Thyroid gland (tissue), 4 donors: Measurements from ENCODE around the gene MAPKAPK5. TPM values are rescaled to one million over a fixed set of nuclear protein-coding genes. Genes with fewer than 3 reads are reported as not detected.

Experiments
- DNase-seq, 2 donors: peaks; one replicate each; pipeline ENCODE4 v3.0.0-alpha.2; 2019
- H3K27ac ChIP-seq, 3 donors: fragments of 200-600 bp; sonication (generic); 1 replicate in 2 of 3; 2 replicates in 1 of 3; pipeline ENCODE4 v1.5.1; 2016 to 2019; ENCODE audit warnings: mild to moderate bottlenecking in 1 of 3, moderate library complexity in 1 of 3
- H3K27me3 ChIP-seq: fragments of 200-600 bp; sonication (generic); one replicate; pipeline ENCODE4 v1.5.1; 2019
- H3K36me3 ChIP-seq, 2 donors: fragments of 200-600 bp; sonication (generic); one replicate each; pipeline ENCODE4 v1.5.1; 2016 to 2019
- H3K4me1 ChIP-seq, 2 donors: fragments of 200-600 bp; sonication (generic); one replicate each; pipeline ENCODE4 v1.5.1; 2017 to 2019
- H3K4me3 ChIP-seq, 3 donors: fragments of 200-600 bp; sonication (generic); replicated peaks in 1 of 3; 1 replicate in 2 of 3; 2 replicates in 1 of 3; pipeline ENCODE4 v1.5.1; 2016; ENCODE audit warnings: mild to moderate bottlenecking in 1 of 3
- H3K9me3 ChIP-seq: fragments of 200-600 bp; sonication (generic); one replicate; pipeline ENCODE4 v1.5.1; 2017
- POLR2A ChIP-seq, 2 donors: fragments of 450-650 bp; IDR thresholded peaks; one replicate each; pipeline ENCODE4 v1.6.1; 2017; ENCODE audit warnings: antibody characterized with exemption in 2 of 2, mild to moderate bottlenecking in 2 of 2, moderate library complexity in 1 of 2
- WGBS, 2 donors: methylation state at CpG; one replicate each; pipeline ENCODE4 v1.1.5; 2017; 5-methylcytosine and 5-hydroxymethylcytosine counted together
- intact Hi-C: fragments of 100-400 bp; cut with DNase I; formaldehyde crosslinking; loops from one replicate; pipeline ENCODE4 v1.15.1; 2023
- total RNA-seq, 4 donors: library from RNA; depleted of rRNA; stranded (reverse); fragments of >200 nt; gene quantifications; one replicate each; pipeline ENCODE4 v1.2.3, GENCODE V29; 2016
- TF ChIP-seq, protein P1 (sequence below), 6 experiments: fragments of 200-600 bp in 3 of 6; fragments of 450-650 bp in 3 of 6; sonication (generic) in 3 of 6; IDR thresholded peaks; one replicate each; pipeline ENCODE4 v1.5.1; 2016 to 2019; ENCODE audit warnings: antibody characterized with exemption in 6 of 6, mild to moderate bottlenecking in 2 of 6, inconsistent platforms in 1 of 6, moderate library complexity in 1 of 6

The MAPKAPK5 gene
- total RNA-seq, 4 donors from 2014 or later = 54.3 to 81.6 (median 60.0) TPM

DNA sequence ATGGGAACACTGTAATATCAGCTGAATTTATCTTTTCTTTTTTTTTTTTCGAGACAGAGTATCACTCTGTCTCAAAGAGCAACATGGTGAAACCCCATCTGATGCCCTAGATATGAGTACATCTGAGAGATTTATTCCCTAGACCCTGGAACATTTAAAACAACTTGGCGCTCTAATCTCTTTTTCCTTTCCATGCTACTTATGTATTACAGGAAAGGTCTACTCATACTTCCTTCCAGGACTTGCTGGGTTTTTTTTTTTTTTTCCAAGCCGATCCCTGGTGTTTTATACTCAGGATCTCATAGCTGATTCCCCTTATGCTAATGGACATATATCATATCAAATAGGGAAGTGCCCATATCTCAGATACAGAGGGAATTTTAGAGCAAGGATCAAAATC lies 83.1 kb downstream of the MAPKAPK5 start:
- TF ChIP-seq, protein P1, sequence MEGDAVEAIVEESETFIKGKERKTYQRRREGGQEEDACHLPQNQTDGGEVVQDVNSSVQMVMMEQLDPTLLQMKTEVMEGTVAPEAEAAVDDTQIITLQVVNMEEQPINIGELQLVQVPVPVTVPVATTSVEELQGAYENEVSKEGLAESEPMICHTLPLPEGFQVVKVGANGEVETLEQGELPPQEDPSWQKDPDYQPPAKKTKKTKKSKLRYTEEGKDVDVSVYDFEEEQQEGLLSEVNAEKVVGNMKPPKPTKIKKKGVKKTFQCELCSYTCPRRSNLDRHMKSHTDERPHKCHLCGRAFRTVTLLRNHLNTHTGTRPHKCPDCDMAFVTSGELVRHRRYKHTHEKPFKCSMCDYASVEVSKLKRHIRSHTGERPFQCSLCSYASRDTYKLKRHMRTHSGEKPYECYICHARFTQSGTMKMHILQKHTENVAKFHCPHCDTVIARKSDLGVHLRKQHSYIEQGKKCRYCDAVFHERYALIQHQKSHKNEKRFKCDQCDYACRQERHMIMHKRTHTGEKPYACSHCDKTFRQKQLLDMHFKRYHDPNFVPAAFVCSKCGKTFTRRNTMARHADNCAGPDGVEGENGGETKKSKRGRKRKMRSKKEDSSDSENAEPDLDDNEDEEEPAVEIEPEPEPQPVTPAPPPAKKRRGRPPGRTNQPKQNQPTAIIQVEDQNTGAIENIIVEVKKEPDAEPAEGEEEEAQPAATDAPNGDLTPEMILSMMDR (IDR thresholded peaks at IDR 0.05) = no peak
- no peak for TF ChIP-seq POLR2A (IDR thresholded peaks at IDR 0.05)
- H3K36me3 ChIP-seq = no peaks in the 10 kb centered on the region
- H3K27ac ChIP-seq = no peak overlapping the region
- H3K9me3 ChIP-seq = no peaks in the 10 kb centered on the region
- WGBS, 2 donors = 84 to 89% methylated on average over 3 of the region's 3 CpGs
- intact Hi-C loops = no loop called here
- DNase-seq = no peak
- H3K4me3 ChIP-seq = no peak overlapping the region
- no peaks in the 10 kb centered on the region for H3K27me3 ChIP-seq
- H3K4me1 ChIP-seq = no peaks in the 10 kb centered on the region

DNA sequence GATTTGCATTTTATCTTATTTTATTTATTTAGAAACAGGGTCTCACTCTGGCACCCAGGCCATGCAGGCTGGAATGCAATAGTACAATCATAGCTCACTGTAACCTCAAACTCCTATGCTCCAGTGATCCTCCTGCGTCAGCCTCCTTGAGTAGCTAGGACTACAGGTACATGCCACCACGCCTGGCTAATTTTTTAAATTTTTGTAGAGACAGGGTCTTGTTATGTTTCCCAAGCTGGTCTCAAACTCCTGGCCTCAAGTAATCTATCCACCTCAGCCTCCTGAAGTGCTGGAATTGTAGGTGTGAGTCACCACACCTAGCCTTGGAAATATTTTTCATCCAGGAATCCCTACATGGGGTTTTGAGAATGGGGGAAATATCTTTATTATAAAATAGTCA lies 84.6 kb downstream of the MAPKAPK5 start:
- H3K9me3 ChIP-seq = no peaks in the 10 kb centered on the region
- no peak overlapping the region for H3K27ac ChIP-seq
- H3K27me3 ChIP-seq = no peaks in the 10 kb centered on the region
- no peak overlapping the region for H3K4me3 ChIP-seq
- H3K36me3 ChIP-seq = no peaks in the 10 kb centered on the region
- no peaks in the 10 kb centered on the region for H3K4me1 ChIP-seq
- no peak for DNase-seq
- intact Hi-C loops = no loop called here
- WGBS, 2 donors = 74 to 93% methylated on average over 2 of the region's 2 CpGs
- TF ChIP-seq POLR2A (IDR thresholded peaks at IDR 0.05) = no peak
- TF ChIP-seq, protein P1 (IDR thresholded peaks at IDR 0.05) = no peak

DNA sequence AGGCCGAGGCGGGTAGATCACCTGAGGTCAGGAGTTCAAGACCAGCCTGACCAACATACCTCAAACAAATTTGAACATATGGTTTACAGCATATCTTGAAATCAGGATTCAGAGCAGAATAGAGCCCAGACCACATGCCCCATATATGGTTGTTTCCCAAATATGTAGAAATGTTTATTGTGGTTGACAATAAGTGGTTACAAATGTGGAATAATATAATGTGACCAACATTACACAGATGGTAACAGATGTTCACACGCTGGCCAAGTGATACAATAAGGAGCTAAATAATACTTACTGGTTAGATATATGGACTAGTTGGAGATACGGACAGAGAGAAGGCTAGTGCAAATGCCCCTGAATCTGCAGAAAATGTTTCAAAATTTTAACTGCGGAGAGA lies 85.3 kb downstream of the MAPKAPK5 start:
- WGBS, 2 donors = 92 to 96% methylated on average over 5 of the region's 5 CpGs
- TF ChIP-seq, protein P1 (IDR thresholded peaks at IDR 0.05) = no peak
- no peak for TF ChIP-seq POLR2A (IDR thresholded peaks at IDR 0.05)
- H3K27me3 ChIP-seq = no peaks in the 10 kb centered on the region
- H3K9me3 ChIP-seq = no peaks in the 10 kb centered on the region
- DNase-seq = no peak
- H3K4me3 ChIP-seq = no peak overlapping the region
- H3K4me1 ChIP-seq = no peaks in the 10 kb centered on the region
- H3K36me3 ChIP-seq = no peaks in the 10 kb centered on the region
- intact Hi-C loops = no loop called here
- H3K27ac ChIP-seq = no peak overlapping the region

DNA sequence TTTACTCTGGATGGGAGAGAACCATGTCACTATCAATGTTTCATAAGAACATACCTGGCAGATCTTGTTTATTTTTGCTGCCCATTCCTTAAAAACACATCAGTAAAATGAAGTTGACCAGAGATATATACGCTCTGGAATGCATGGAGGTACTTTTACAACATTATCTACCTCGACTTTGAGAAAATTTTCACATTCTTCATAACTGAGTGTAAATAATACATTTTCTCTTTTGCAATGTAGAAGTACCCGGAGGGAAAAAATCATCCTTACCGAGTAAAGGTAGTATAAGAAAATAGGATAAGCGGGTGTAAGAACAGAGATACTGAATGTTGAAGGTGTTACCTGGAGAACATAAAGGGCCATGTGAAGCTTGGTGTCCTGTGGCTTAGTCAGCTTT lies 90.2 kb downstream of the MAPKAPK5 start:
- no peak for TF ChIP-seq POLR2A (IDR thresholded peaks at IDR 0.05)
- TF ChIP-seq, protein P1 (IDR thresholded peaks at IDR 0.05) = no peak
- Histone ChIP-seq H3K27me3 (no peaks in the 10 kb centered on the region), H3K36me3 (no peaks in the 10 kb centered on the region), H3K4me3 (no peak overlapping the region), H3K4me1 (peaks cover 0 to 9% of the 10 kb centered on the region in 2 donors), H3K9me3 (no peaks in the 10 kb centered on the region), H3K27ac (no peak overlapping the region)
- 92 to 93% methylated on average over 5 of the region's 5 CpGs for WGBS, 2 donors
- intact Hi-C loops = no loop called here
- no peak for DNase-seq

DNA sequence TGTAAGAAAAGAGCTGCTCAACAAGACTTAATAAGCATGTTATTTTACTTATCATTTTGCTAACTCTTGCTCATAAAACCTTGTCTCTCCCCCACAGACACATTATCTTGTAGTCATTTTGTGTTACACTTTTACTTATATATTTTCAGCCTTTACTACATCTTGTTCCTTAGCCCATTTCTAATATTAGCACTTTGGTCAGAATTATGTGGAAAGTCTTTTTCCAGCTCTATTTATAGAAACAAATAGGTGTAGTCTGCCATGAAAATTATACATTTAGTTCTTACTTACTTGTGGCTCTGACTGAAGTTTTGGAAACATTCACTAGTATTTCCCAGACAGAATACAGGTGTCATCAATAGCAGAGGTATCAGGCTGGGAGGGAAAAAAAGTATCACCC lies 94.8 kb downstream of the MAPKAPK5 start:
- Histone ChIP-seq H3K27me3 (no peaks in the 10 kb centered on the region), H3K4me1 (peaks cover 0 to 9% of the 10 kb centered on the region in 2 donors), H3K27ac (no peak overlapping the region), H3K4me3 (no peak overlapping the region), H3K9me3 (no peaks in the 10 kb centered on the region), H3K36me3 (no peaks in the 10 kb centered on the region)
- no peak for DNase-seq
- TF ChIP-seq, protein P1 (IDR thresholded peaks at IDR 0.05) = no peak
- no peak for TF ChIP-seq POLR2A (IDR thresholded peaks at IDR 0.05)
- intact Hi-C loops = no loop called here
